Mesenchymal stem cell (in vitro differentiated cells and primary cell): Measurements from ENCODE around the gene DYNC2I2.
A peak's percentile ranks its signal among the peaks of the same experiment; 100 is the strongest.

Experiments used
- DNase-seq: peaks from one replicate; pipeline ENCODE4 v3.0.0-alpha.2; 2013
- H2AFZ ChIP-seq: one replicate; pipeline ENCODE4 v1.6.1; 2013; ENCODE audit warnings: low read depth, mild to moderate bottlenecking, control low read depth, inconsistent platforms, low read length, moderate library complexity
- H2AK5ac ChIP-seq: 2 replicates; pipeline ENCODE4 v1.6.1; 2013; ENCODE audit warnings: low read length, moderate library complexity, mild to moderate bottlenecking, inconsistent platforms; ENCODE audit not compliant: severe bottlenecking
- H2BK120ac ChIP-seq: one replicate; pipeline ENCODE4 v1.6.1; 2013; ENCODE audit warnings: low read depth, mild to moderate bottlenecking, inconsistent platforms, low read length, moderate library complexity
- H2BK12ac ChIP-seq, 2 experiments: one replicate each; pipeline ENCODE4 v1.6.1; 2013; ENCODE audit warnings: inconsistent platforms in 2 of 2, low read length in 2 of 2, mild to moderate bottlenecking in 2 of 2, moderate library complexity in 2 of 2, control low read depth in 1 of 2
- H2BK15ac ChIP-seq: one replicate; pipeline ENCODE4 v1.6.1; 2013; ENCODE audit warnings: mild to moderate bottlenecking, low read depth, inconsistent platforms; ENCODE audit not compliant: poor library complexity, severe bottlenecking
- H2BK5ac ChIP-seq: 2 replicates; pipeline ENCODE4 v1.6.1; 2013; ENCODE audit warnings: low read depth, mild to moderate bottlenecking, low read length, control low read depth, inconsistent platforms; ENCODE audit not compliant: poor library complexity, severe bottlenecking
- H3K14ac ChIP-seq, 2 experiments: one replicate each; pipeline ENCODE4 v1.6.1; 2013; ENCODE audit warnings: inconsistent platforms in 2 of 2, low read length in 2 of 2, control low read depth in 1 of 2, mild to moderate bottlenecking in 1 of 2, moderate library complexity in 1 of 2
- H3K18ac ChIP-seq, 2 experiments: one replicate each; pipeline ENCODE4 v1.6.1; 2013; ENCODE audit warnings: inconsistent platforms in 2 of 2, low read length in 2 of 2, control low read depth in 1 of 2, low read depth in 1 of 2, mild to moderate bottlenecking in 1 of 2
- H3K23ac ChIP-seq, 2 experiments: one replicate each; pipeline ENCODE4 v1.6.1; 2013; ENCODE audit warnings: inconsistent platforms in 2 of 2, low read length in 2 of 2, mild to moderate bottlenecking in 2 of 2, moderate library complexity in 2 of 2, control low read depth in 1 of 2
- H3K27ac ChIP-seq: 2 replicates; pipeline ENCODE4 v1.5.1; 2013; ENCODE audit warnings: mild to moderate bottlenecking, moderate library complexity, low read length, control low read depth, inconsistent platforms; ENCODE audit not compliant: poor library complexity, severe bottlenecking
- H3K27me3 ChIP-seq, 2 experiments: 2 replicates each; pipeline versions ENCODE4 v1.6.1 to v1.7.0; 2013; ENCODE audit warnings: low read length in 2 of 2, mild to moderate bottlenecking in 2 of 2, moderate library complexity in 2 of 2, control low read depth in 1 of 2, inconsistent platforms in 1 of 2; ENCODE audit not compliant: control insufficient read depth in 1 of 2, insufficient read depth in 1 of 2
- H3K36me3 ChIP-seq, 2 experiments: 2 replicates each; pipeline versions ENCODE4 v1.6.1 to v1.7.0; 2013; ENCODE audit warnings: low read length in 2 of 2, control low read depth in 1 of 2, inconsistent platforms in 1 of 2, low read depth in 1 of 2, mild to moderate bottlenecking in 1 of 2; ENCODE audit not compliant: insufficient read depth in 2 of 2, control insufficient read depth in 1 of 2
- H3K4ac ChIP-seq, 2 experiments: one replicate each; pipeline ENCODE4 v1.6.1; 2013; ENCODE audit warnings: inconsistent platforms in 2 of 2, low read length in 2 of 2, mild to moderate bottlenecking in 2 of 2, moderate library complexity in 2 of 2, control low read depth in 1 of 2, low read depth in 1 of 2
- H3K4me1 ChIP-seq: 2 replicates; pipeline ENCODE4 v1.6.1; 2013; ENCODE audit warnings: low read depth, low read length, control low read depth; ENCODE audit not compliant: control insufficient read depth, insufficient read depth
- H3K4me2 ChIP-seq: 2 replicates; pipeline ENCODE4 v1.6.1; 2013; ENCODE audit warnings: low read length, mild to moderate bottlenecking, inconsistent platforms; ENCODE audit not compliant: poor library complexity, severe bottlenecking
- H3K4me3 ChIP-seq, 2 experiments: 2 replicates each; pipeline versions ENCODE4 v1.5.1 to v1.7.0; 2013; ENCODE audit warnings: low read length in 2 of 2, mild to moderate bottlenecking in 2 of 2, control low read depth in 1 of 2, low read depth in 1 of 2; ENCODE audit not compliant: insufficient read depth in 1 of 2
- H3K79me1 ChIP-seq: replicated peaks from 2 replicates; pipeline ENCODE4 v1.6.1; 2013; ENCODE audit warnings: mild to moderate bottlenecking, control low read depth, low read length, inconsistent platforms; ENCODE audit not compliant: poor library complexity, severe bottlenecking
- H3K9ac ChIP-seq: 2 replicates; pipeline ENCODE4 v1.7.0; 2013; ENCODE audit warnings: mild to moderate bottlenecking, low read length, moderate library complexity
- H3K9me3 ChIP-seq: 2 replicates; pipeline ENCODE4 v1.7.0; 2013; ENCODE audit warnings: mild to moderate bottlenecking, low read length; ENCODE audit not compliant: control insufficient read depth
- H4K8ac ChIP-seq: one replicate; pipeline ENCODE4 v1.6.1; 2013; ENCODE audit warnings: inconsistent platforms, mild to moderate bottlenecking, low read length, moderate library complexity
- H4K91ac ChIP-seq: one replicate; pipeline ENCODE4 v1.6.1; 2013; ENCODE audit warnings: mild to moderate bottlenecking, low read length, inconsistent platforms
- WGBS: methylation state at CpG from one replicate; pipeline ENCODE4 v1.1.7; 2013; ENCODE audit warnings: mixed read lengths; 5-methylcytosine and 5-hydroxymethylcytosine counted together

Gene DYNC2I2

GRCh38 chr9:128704356-128704670, 47.7 kb upstream of the DYNC2I2 start:
- H2BK120ac ChIP-seq = no peak overlapping the region
- no peak overlapping the region for H2BK5ac ChIP-seq
- no peak for DNase-seq
- no peak overlapping the region for H4K8ac ChIP-seq
- no peak overlapping the region for H3K14ac ChIP-seq
- H3K9ac ChIP-seq = no peak overlapping the region
- peak overlapping the region in 1 of 2 experiments; percentile 5 for H3K23ac ChIP-seq
- H3K36me3 ChIP-seq = peaks cover 0 to 9% of the 10 kb centered on the region in 2 experiments
- no peak overlapping the region for H2BK15ac ChIP-seq
- H2BK12ac ChIP-seq = peak overlapping the region in 1 of 2 experiments; percentile 10
- no peak overlapping the region for H3K4me3 ChIP-seq
- no peaks in the 10 kb centered on the region for H3K27me3 ChIP-seq
- no peak overlapping the region for H4K91ac ChIP-seq
- no peak overlapping the region for H3K4me2 ChIP-seq
- no peak overlapping the region for H2AFZ ChIP-seq
- WGBS = over 99% methylated on average over 5 of the region's 5 CpGs
- peaks cover 13% of the 10 kb centered on the region for H3K4me1 ChIP-seq
- no peak overlapping the region for H2AK5ac ChIP-seq
- no peak overlapping the region for H3K27ac ChIP-seq
- no peak overlapping the region for H3K4ac ChIP-seq
- no peak overlapping the region for H3K18ac ChIP-seq
- H3K9me3 ChIP-seq = no peaks in the 10 kb centered on the region
- peaks cover 6% of the 10 kb centered on the region for H3K79me1 ChIP-seq

- H3K27me3 ChIP-seq = no peaks in the 10 kb centered on the region
- no peaks in the 10 kb centered on the region for H3K9me3 ChIP-seq
- H2AK5ac ChIP-seq = no peak overlapping the region
- 85% methylated on average over 31 of the region's 31 CpGs for WGBS
- H3K23ac ChIP-seq = peak overlapping the region in 1 of 2 experiments; percentile 5
- H3K79me1 ChIP-seq = peaks cover 6% of the 10 kb centered on the region
- H3K36me3 ChIP-seq = peaks cover 0 to 9% of the 10 kb centered on the region in 2 experiments
- H3K18ac ChIP-seq = no peak overlapping the region
- peak overlapping the region; percentile 20 for H2AFZ ChIP-seq
- no peak overlapping the region for H3K9ac ChIP-seq
- no peak overlapping the region for H3K14ac ChIP-seq
- no peak overlapping the region for H3K27ac ChIP-seq
- no peak for DNase-seq
- no peak overlapping the region for H3K4me3 ChIP-seq
- H2BK5ac ChIP-seq = no peak overlapping the region
- no peak overlapping the region for H4K8ac ChIP-seq
- no peak overlapping the region for H3K4ac ChIP-seq
- H3K4me2 ChIP-seq = peak overlapping the region; percentile 84
- no peak overlapping the region for H2BK15ac ChIP-seq
- peaks cover 15% of the 10 kb centered on the region for H3K4me1 ChIP-seq
- no peak overlapping the region for H4K91ac ChIP-seq
- H2BK120ac ChIP-seq = no peak overlapping the region
- H2BK12ac ChIP-seq = peak overlapping the region in 1 of 2 experiments; percentile 10
These were observed 47.1 kb upstream of the DYNC2I2 start for GRCh38 chr9:128703616-128704355.

GRCh38 chr9:128702949-128703615, 46.4 kb upstream of the DYNC2I2 start:
- Histone ChIP-seq H3K79me1 (peaks cover 6% of the 10 kb centered on the region), H3K9ac (peak overlapping the region; percentile 58), H2BK12ac (peak overlapping the region in 1 of 2 experiments; percentile 15), H3K27me3 (no peaks in the 10 kb centered on the region), H3K36me3 (peaks cover 0 to 9% of the 10 kb centered on the region in 2 experiments), H3K4me3 (peak overlapping the region; percentile 73 to 76), H2AK5ac (no peak overlapping the region), H3K23ac (peak overlapping the region in 1 of 2 experiments; percentile 34), H3K27ac (no peak overlapping the region), H4K91ac (no peak overlapping the region), H3K14ac (peak overlapping the region in 1 of 2 experiments; percentile 23), H3K9me3 (no peaks in the 10 kb centered on the region), H3K4me2 (peak overlapping the region; percentile 84), H2BK5ac (no peak overlapping the region), H4K8ac (peak overlapping the region; percentile 35), H3K4me1 (peaks cover 15% of the 10 kb centered on the region), H3K4ac (no peak overlapping the region), H2AFZ (peak overlapping the region; percentile 20), H3K18ac (peak overlapping the region in 1 of 2 experiments; percentile 13), H2BK15ac (no peak overlapping the region), H2BK120ac (no peak overlapping the region)
- 7% methylated on average over 41 of the region's 55 CpGs for WGBS
- DNase-seq = peak; percentile 33

GRCh38 chr9:128702445-128702948, 45.9 kb upstream of the DYNC2I2 start, which contains the start of gene PKN3:
Gene PKN3, plus strand, starts transcription at chr9:128702503. Its CDS starts 413 bp downstream, at chr9:128702916.
- Histone ChIP-seq H3K27ac (no peak within 1 kb of the TSS), H2AK5ac (no peak within 1 kb of the TSS), H3K18ac (peak within 1 kb of the TSS; percentile 46 to 54), H3K4ac (no peak within 1 kb of the TSS), H3K4me3 (peak within 1 kb of the TSS; percentile 73 to 76), H3K36me3 (peaks cover under 1 to 9% of the 10 kb centered on the region in 2 experiments), H2BK5ac (no peak within 1 kb of the TSS), H4K91ac (no peak within 1 kb of the TSS), H3K9me3 (no peaks in the 10 kb centered on the region), H3K9ac (peak within 1 kb of the TSS; percentile 58), H2AFZ (peak within 1 kb of the TSS; percentile 66), H3K27me3 (no peaks in the 10 kb centered on the region), H2BK15ac (peak within 1 kb of the TSS; percentile 88), H3K79me1 (peaks cover 6% of the 10 kb centered on the region), H4K8ac (peak within 1 kb of the TSS; percentile 35), H3K14ac (peak within 1 kb of the TSS in 1 of 2 experiments; percentile 23), H3K4me2 (peak within 1 kb of the TSS; percentile 84), H2BK120ac (no peak within 1 kb of the TSS), H3K4me1 (peaks cover 18% of the 10 kb centered on the region), H3K23ac (peak within 1 kb of the TSS in 1 of 2 experiments; percentile 34), H2BK12ac (peak within 1 kb of the TSS in 1 of 2 experiments; percentile 15)
- WGBS = 1% methylated on average over 45 of the region's 65 CpGs
- DNase-seq = peak; percentile 82
